ENCODE measurements around the gene CLEC6A.
"Not testable (repeated sequence)": the region's sequence is repeated elsewhere in the genome, so short reads cannot be mapped to it uniquely, and the experiment has no call there.

Gene CLEC6A

GRCh38 chr12:8455727-8456360 lies at the start of gene CLEC6A:
TSS of gene CLEC6A (plus strand) at chr12:8455962. CDS start at chr12:8456112, 150 bp downstream.
- DNase-seq (ENCODE audit: low spot score), result no peak

- DNase-seq (ENCODE audit: low spot score), result not testable (repeated sequence)
These were observed 36.2 kb upstream of the CLEC6A start for GRCh38 chr12:8419576-8419975.

- no peak for DNase-seq (ENCODE audit: low spot score)
These were observed 35.3 kb upstream of the CLEC6A start for GRCh38 chr12:8420506-8420905.

- not testable (repeated sequence) for DNase-seq (ENCODE audit: low spot score)
These were observed 11.1 kb upstream of the CLEC6A start for GRCh38 chr12:8444536-8445278.

GRCh38 chr12:8445731-8446130 lies 10.0 kb upstream of the CLEC6A start:
- DNase-seq (ENCODE audit: low spot score), result no peak

DNA sequence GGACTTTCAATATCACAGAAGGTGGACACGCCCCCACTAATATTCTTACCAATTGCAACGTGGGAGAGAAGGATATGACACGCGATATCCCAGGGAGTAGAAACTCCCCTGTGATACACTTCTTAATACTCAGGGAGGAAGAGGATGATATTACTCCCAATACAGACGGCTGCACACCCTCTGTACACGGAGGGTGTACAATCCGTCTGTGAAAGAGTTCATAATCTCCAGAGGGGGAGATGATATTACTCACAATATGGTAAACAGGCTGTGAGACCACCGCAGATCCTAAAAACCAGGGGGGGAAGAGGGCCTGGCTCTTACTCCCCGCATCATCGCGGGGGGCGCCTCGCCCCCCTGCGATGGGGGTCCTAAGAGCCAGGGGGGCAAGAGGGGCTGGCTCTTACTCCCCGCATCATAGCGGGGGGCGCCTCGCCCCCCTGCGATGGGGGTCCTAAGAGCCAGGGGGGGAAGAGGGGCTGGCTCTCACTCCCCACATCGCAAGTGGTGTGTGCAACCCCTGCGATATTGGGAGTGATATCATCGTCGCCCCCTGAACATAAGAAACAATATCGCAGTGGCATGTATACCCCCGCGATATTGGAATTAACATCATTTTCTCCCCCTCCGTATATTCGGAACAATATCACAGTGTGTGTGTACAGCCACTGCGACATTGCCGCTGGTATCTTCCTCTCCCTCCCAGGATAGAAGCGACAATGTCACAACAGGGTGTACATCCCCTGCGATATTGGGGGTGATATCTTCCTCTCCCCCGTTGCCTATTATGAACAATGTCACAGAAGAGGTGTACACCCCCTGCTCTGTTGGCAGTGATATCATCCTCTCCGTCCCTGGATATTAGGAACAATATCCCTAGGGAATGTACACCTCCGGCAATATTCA lies 8.9 kb upstream of the CLEC6A start:
- DNase-seq (ENCODE audit: low spot score), result no peak

- DNase-seq (ENCODE audit: low spot score), result no peak
These were observed 6.4 kb upstream of the CLEC6A start for GRCh38 chr12:8449355-8449859.

GRCh38 chr12:8452036-8452435 lies 3.7 kb upstream of the CLEC6A start:
- no peak for DNase-seq (ENCODE audit: low spot score)

- no peak for DNase-seq (ENCODE audit: low spot score)
These were observed 2.7 kb upstream of the CLEC6A start for GRCh38 chr12:8453021-8453513.

DNA sequence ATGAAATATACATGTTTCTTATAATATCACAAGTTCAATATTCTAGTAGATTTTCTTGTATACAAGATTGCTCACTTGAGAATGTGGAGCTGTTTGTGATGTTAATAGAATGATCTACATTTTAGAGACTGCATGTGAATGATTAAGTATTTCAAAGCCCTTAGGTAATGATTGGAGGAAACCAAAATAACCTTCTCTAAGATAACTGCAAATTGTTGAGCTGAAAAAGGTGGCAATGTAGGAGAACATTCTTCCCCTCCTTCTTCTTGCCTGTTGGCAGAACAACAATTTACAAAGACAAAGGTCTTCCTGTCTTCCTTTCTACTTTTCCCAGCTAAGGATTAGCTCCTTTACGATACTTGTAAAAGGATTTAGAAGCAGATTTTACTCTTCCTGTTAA lies 2.0 kb upstream of the CLEC6A start:
- no peak for DNase-seq (ENCODE audit: low spot score)

DNA sequence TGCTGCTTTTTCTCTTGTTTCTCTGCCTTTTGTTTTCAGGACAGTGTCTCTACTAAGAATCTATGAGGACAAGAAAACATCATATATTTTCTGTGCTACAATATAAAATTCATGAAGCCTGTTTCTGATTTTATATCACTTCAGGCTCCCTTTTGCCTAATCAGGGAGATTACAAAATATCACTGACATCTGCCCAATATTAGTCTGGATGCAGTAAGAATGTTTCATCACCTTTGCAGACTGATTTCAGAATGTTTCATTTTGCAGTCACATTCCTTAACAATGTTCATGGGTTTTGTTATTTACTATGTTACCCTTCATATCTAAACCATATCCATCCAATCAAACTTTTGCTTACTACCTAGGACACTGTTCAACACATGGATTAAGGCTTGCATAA lies 491 bp upstream of the CLEC6A start:
- no peak for DNase-seq (ENCODE audit: low spot score)

DNA sequence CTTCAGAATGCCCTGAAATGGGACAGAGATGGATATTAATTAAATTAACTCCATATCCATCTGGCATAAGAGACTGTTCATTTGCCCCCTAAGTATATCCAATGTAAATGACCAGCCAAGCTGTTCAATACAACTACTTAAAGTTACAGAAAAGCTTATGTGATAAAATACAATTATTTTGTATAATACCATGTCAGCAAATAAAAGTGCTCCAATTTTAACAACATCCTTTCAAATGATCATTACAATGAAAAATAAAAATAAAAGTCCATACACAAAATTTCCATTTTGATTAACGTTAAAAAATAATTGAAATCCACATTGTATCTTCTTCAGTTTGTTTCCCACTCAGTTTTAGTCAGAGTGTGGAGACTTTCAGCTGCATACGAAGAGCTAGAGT lies 5.7 kb downstream of the CLEC6A start:
- DNase-seq (ENCODE audit: low spot score), result no peak

- DNase-seq (ENCODE audit: low spot score), result no peak
These were observed 9.7 kb downstream of the CLEC6A start for GRCh38 chr12:8465301-8465996.

DNA sequence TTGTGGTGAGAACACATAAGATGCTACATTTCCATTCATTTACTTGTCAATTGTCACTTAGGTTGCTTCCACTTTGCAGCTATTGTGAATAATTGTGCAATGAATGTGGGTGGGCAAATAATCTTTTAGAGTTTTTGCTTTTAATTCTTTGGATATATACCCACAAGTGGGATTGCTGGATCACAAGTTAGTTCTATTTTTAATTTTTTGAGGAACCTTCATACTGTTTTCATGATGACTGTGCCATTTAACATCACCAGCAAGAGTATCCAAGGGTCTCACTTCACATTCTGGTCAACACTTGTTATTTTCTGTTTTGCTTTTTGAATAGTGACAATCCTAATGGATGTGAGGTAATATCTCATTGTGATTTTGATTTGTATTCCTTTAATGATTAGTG lies 10.5 kb downstream of the CLEC6A start:
- DNase-seq (ENCODE audit: low spot score), result no peak

DNA sequence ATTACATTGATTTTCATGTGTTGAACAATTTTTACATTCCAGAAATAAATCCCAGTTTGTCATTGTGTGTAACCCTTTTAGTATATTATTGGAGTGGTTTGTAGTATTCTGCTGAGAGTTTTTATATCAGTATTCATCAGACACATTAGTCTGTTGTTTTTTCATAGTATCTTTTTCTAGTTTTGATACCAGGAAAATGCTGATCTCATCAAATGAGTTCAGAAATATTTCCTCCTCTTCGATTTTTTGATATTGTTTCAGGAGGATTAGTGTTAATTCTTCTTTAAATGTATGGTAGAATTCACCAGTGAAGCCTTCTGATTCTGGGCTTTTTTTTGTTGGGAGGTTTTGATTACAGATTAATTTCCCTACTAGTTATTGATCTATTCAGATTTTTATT lies 15.3 kb downstream of the CLEC6A start:
- DNase-seq (ENCODE audit: low spot score), result no peak

DNA sequence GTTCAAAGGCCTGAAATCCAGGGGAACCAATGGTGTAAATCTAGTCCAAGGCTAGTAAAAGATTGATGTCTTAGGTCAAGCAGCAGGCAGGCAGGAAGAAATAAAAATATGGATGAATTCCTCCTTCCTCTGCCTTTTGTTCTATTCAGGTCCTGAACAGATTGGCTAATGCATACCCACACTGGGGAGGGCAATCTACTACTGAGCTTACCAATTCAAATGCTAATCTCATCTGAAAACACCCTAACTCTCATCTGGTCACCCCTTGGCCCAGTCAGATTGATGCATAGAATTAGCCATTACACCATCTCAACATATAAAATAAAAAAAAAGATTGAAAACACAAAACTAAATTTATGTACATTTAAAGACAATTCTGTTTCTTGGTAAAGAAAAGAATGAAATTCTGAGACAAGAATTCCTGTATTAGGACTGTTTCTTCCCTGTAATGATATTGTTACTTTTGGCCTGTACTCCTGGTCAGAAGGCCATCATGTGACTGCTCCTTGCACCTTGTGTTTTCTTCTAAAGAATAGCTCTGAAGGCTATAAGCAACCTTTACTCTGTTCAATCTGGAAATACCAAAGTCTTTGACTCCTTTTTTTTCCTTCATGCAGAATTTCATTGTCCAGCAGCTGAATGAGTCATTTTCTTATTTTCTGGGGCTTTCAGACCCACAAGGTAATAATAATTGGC lies 19.9 kb downstream of the CLEC6A start:
- DNase-seq (ENCODE audit: low spot score), result no peak

GRCh38 chr12:8482571-8483061 lies 26.9 kb downstream of the CLEC6A start:
- no peak for DNase-seq (ENCODE audit: low spot score)

GRCh38 chr12:8483079-8483478 lies 27.3 kb downstream of the CLEC6A start:
- DNase-seq (ENCODE audit: low spot score), result no peak

DNA sequence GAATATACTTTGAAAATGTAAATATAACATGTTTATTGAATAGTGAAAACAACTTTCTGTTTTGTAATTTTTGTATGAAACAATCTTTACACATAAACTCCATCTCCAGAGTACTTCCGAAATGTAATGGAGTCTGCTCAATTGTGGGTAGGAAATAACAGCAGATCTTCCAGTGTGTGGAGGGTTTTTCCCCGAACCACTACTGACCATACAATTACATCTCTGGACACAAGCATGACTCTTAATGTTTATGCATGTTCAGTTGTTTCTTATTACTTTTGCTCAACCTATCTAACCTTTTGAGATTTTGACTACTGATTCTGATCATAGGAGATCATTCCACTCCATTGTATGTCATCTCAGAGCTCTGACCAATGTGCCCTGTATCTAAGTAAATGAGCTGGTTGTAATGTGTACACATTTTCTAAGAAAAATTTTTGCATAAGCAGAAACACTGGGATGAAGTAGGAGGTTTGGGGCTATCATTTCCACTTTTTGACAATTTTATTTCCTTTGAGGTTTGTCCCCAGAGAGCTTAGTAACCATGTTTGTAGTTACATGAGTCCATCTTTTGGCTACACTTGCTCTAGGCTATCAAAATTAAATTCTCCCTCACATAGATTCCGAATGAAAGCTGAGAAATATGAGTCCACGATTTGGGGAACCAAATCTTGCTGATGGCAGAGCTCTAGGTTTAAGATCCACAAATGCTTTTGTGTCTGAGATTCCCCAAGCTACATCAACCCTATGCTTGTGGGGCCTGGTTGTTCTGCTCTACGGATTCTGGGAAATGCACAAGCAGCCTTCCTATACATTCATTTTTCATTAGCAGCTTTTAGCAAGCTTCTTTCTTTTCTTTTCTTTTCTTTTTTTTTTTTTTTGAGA lies 36.1 kb downstream of the CLEC6A start:
- DNase-seq (ENCODE audit: low spot score), result no peak

DNA sequence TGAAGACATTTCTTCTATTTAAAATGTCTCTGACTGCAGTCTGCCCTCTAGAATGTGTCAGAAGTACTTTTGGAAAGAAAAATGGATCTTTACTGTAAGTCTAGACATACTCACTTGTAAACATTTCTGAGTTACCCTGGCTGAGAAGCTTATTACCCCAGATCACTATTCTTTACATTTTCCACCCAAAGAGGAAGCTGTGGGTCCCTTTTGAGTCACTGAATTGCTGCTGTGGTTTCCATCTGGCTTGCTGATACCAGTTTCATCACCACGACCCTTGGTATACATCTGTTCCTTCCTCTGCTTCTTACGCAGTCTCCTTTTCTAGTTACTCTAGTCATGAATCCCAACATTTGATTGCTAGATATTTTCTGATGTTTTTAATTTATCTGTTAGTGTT lies 37.3 kb downstream of the CLEC6A start:
- no peak for DNase-seq (ENCODE audit: low spot score)
